Measurements from ENCODE around the gene SUPT20H.
"Not testable (repeated sequence)": the region's sequence is repeated elsewhere in the genome, so short reads cannot be mapped to it uniquely, and the experiment has no call there.

SUPT20H gene

GRCh38 chr13:37070145-37070695 lies 10.7 kb upstream of the SUPT20H start:
- in situ Hi-C loops (cut with MboI; ENCODE audit: low sequenced_read_pairs): no loop called here

- in situ Hi-C loops (cut with MboI; ENCODE audit: low sequenced_read_pairs): no loop called here
Measured at GRCh38 chr13:37069597-37070103, 10.2 kb upstream of the SUPT20H start.

DNA sequence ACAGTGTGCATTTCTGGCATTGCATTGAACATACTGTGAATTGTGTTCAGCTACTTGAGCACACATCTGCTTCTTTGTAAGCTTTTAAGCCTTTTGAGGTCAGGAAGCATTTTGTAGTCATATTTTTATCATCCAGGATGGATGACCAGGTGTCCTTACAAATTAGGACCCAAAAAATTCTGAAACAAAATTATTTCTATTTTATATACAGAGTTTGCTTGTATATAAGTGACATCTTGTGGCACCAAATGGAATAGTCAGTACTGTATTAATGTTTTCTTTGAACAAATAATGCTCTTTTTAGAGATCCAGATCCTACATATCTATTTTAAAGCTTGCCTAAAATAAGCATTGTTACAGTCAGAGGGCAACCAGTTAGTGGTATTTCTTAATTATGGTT lies 9.5 kb upstream of the SUPT20H start:
- in situ Hi-C loops (cut with MboI; ENCODE audit: low sequenced_read_pairs): no loop called here

GRCh38 chr13:37067874-37068273 lies 8.4 kb upstream of the SUPT20H start:
- in situ Hi-C loops (cut with MboI; ENCODE audit: low sequenced_read_pairs): no loop called here

DNA sequence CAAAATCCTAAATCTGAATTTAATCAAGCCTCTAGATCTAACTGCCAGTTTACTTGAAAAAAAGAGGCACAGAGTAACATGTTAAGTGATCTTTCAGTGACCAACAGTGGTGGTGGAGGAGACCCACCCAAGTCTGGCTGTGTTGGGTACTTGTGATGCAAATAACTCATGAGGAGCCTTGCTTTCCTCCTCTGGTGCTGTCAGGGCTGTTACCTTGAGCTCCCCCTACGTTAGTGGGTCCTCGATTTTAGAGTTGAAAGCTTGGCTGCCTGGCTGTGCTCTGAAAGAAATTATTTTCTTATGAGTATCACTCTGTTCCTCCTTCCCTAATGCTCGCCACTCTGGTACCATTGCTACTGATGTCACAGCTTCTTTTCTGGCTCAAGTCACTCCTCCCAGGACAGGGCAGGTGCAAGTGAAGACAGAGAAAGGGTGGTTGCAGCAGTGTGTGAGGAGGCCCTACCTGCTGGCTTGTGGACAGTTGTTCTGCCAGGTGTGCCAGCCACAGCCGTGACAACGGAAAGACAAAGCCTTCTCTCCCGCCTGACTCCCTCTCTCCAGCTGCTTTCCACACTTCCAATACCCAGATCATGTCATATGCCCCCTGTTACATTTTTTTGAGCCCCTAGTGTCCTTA lies 6.5 kb upstream of the SUPT20H start:
- in situ Hi-C loops (cut with MboI; ENCODE audit: low sequenced_read_pairs): no loop called here

GRCh38 chr13:37059848-37060192 lies 332 bp upstream of the SUPT20H start:
- in situ Hi-C loops (cut with MboI; ENCODE audit: low sequenced_read_pairs): no loop called here

- in situ Hi-C loops (cut with MboI; ENCODE audit: low sequenced_read_pairs): not testable (repeated sequence)
Measured at GRCh38 chr13:37056228-37056627, 3.3 kb downstream of the SUPT20H start.

GRCh38 chr13:37053111-37053510 lies 6.4 kb downstream of the SUPT20H start:
- in situ Hi-C loops (cut with MboI; ENCODE audit: low sequenced_read_pairs): not testable (repeated sequence)

GRCh38 chr13:37049810-37050209 lies 9.7 kb downstream of the SUPT20H start:
- in situ Hi-C loops (cut with MboI; ENCODE audit: low sequenced_read_pairs): no loop called here

GRCh38 chr13:37047846-37048245 lies 11.6 kb downstream of the SUPT20H start:
- in situ Hi-C loops (cut with MboI; ENCODE audit: low sequenced_read_pairs): no loop called here

DNA sequence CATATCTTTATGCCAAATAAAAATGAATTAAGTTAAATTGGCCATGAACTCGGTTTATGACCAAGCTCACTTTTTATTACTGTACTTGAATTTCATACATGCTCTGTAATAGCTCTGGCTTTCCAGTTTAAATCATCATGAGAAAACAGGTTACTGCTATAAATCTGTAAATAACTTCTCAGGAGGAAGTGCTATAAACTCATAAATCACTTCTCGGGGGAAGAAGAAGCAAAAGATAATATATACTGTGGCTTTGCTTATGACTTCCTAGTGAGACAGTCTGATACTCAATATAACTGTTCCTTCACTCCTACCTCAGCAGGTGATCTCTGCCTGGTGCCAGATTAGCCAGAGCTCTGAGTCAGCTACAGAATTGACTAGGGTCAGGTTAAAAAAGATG lies 12.5 kb downstream of the SUPT20H start:
- in situ Hi-C loops (cut with MboI; ENCODE audit: low sequenced_read_pairs): no loop called here

DNA sequence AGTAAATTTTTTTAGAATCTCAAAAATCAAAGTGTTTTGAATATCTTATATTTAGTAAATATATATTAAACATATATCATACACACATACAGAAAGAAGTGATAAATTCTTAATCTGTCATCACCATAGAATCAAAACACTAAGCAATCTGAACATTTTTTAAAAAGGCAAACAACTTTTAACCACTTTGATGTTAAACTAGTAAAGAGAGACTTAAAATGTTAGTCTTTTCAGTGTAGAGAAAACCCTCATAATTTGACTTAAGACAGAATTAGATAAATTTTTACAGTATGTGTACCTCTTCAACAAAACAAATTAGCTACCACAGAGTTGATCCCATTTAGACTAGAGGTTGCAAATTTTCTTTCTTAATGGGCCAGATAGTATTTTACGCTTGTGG lies 13.4 kb downstream of the SUPT20H start:
- in situ Hi-C loops (cut with MboI; ENCODE audit: low sequenced_read_pairs): no loop called here

GRCh38 chr13:37040789-37041188 lies 18.7 kb downstream of the SUPT20H start:
- in situ Hi-C loops (cut with MboI; ENCODE audit: low sequenced_read_pairs): no loop called here

DNA sequence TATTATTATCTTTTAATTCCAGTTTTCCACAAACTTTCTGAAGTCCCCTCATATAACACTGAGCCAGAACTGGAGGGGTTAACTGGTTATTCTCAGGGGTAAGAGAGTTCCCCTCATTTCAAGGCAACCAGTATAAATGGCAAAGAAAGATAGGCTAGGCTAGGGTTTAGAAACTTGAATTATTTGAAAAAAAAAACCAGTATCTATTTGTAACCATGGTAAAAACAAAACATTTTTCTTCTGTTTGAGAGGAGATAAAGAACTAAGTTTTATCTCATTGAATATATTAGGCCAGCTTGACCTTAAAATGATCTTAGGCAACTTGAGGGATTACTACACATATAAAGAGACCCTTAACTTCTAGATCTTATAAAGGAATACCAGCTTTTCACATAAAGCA lies 19.6 kb downstream of the SUPT20H start:
- in situ Hi-C loops (cut with MboI; ENCODE audit: low sequenced_read_pairs): no loop called here

DNA sequence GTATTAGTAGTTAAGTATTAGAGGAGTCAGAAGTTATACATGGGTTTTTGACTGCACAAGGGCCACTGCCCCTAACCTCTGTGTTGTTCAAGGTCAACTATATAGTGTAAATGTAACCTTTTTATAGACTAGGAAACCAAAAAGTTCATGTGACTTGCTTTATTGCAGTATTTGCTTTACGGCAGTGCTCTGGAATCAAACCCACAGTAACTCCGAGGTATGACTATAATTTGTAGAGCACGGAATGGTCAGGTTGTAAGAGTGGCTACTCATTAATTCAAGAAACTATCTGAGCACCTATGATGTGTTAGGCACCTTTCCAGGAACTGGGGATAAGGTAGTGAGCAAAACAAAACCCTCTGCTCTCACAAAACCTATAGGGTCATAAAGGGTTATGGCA lies 22.2 kb downstream of the SUPT20H start:
- in situ Hi-C loops (cut with MboI; ENCODE audit: low sequenced_read_pairs): no loop called here

DNA sequence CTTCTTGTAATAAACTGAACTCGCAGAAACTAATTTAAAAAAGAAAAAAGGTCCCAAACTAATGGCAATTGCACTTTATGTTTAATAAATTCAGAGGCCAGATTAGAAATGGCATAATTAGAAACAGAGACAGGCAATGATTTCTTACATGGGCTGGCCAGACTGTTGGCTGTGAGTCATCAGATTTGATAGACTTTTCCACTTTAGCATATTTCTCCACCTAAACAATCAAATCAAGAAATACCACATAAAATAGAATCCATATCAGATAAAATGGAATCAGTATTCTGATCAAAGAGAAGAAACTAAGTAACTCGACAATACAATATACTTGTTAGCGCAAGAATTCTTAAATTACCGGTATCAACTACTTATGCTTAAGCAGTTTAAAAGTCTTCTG lies 29.9 kb downstream of the SUPT20H start:
- in situ Hi-C loops (cut with MboI; ENCODE audit: low sequenced_read_pairs): no loop called here

GRCh38 chr13:37027639-37028038 lies 31.8 kb downstream of the SUPT20H start:
- in situ Hi-C loops (cut with MboI; ENCODE audit: low sequenced_read_pairs): no loop called here

GRCh38 chr13:37026771-37027170 lies 32.7 kb downstream of the SUPT20H start:
- in situ Hi-C loops (cut with MboI; ENCODE audit: low sequenced_read_pairs): no loop called here

GRCh38 chr13:37023871-37024270 lies 35.6 kb downstream of the SUPT20H start:
- in situ Hi-C loops (cut with MboI; ENCODE audit: low sequenced_read_pairs): no loop called here

GRCh38 chr13:37014609-37015008 lies 44.9 kb downstream of the SUPT20H start:
- in situ Hi-C loops (cut with MboI; ENCODE audit: low sequenced_read_pairs): no loop called here

DNA sequence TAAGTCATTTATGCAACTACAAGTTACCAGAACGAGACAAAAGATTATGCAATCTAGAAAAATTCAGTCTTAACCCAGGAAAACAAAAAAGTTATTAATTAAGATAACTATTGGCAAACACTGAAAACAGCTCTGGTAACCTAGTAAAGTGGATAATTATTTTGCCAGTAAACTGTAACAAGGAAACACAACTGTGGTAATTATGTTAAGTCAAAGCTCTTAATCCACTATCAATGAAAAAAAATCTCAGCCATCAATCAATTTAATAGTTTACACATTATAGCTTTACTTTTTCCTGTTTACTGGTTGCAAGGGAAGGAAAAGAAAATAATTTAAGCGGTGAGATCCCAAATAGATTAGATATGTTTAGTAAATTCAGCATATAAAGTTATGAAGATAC lies 47.7 kb downstream of the SUPT20H start:
- in situ Hi-C loops (cut with MboI; ENCODE audit: low sequenced_read_pairs): no loop called here

- in situ Hi-C loops (cut with MboI; ENCODE audit: low sequenced_read_pairs): no loop called here
Measured at GRCh38 chr13:37011002-37011401, 48.5 kb downstream of the SUPT20H start.

- in situ Hi-C loops (cut with MboI; ENCODE audit: low sequenced_read_pairs): no loop called here
Measured at GRCh38 chr13:37010424-37010823, 49.1 kb downstream of the SUPT20H start.
